Glutamatergic neuron (in vitro differentiated cells): ENCODE data around the gene ZFP69. TPM values are rescaled to one million over a fixed set of nuclear protein-coding genes. Genes with fewer than 3 reads are reported as not detected.

Experiments
- DNase-seq: peaks from one replicate; pipeline ENCODE4 v3.0.0; 2022
- H3K27ac Mint-ChIP-seq: one replicate; pipeline ENCODE4 v1.8.0; 2020; ENCODE audit warnings: mild to moderate bottlenecking, mixed read lengths, inconsistent platforms; ENCODE audit not compliant: unreplicated experiment
- H3K27me3 Mint-ChIP-seq: one replicate; pipeline ENCODE4 v1.8.0; 2020; ENCODE audit warnings: mild to moderate bottlenecking, moderate library complexity, mixed read lengths, inconsistent platforms; ENCODE audit not compliant: unreplicated experiment
- H3K36me3 Mint-ChIP-seq: one replicate; pipeline ENCODE4 v1.8.0; 2020; ENCODE audit warnings: mild to moderate bottlenecking, mixed read lengths, inconsistent platforms; ENCODE audit not compliant: unreplicated experiment
- H3K4me1 Mint-ChIP-seq: one replicate; pipeline ENCODE4 v1.8.0; 2020; ENCODE audit warnings: mild to moderate bottlenecking, low read depth, mixed read lengths, inconsistent platforms; ENCODE audit not compliant: unreplicated experiment
- H3K4me3 Mint-ChIP-seq: one replicate; pipeline ENCODE4 v1.8.0; 2020; ENCODE audit warnings: mild to moderate bottlenecking, mixed read lengths, inconsistent platforms; ENCODE audit not compliant: unreplicated experiment
- H3K9me3 Mint-ChIP-seq: one replicate; pipeline ENCODE4 v1.8.0; 2020; ENCODE audit warnings: mild to moderate bottlenecking, moderate library complexity, mixed read lengths, inconsistent platforms; ENCODE audit not compliant: unreplicated experiment
- total RNA-seq: library from RNA; stranded (reverse); fragmentation: NEBNext Ultra II Directional; extraction: Animal tissue kit (Norgen Biotek cat#: 25700); gene quantifications from one replicate; pipeline ENCODE4 v1.2.1, GENCODE V29; 2021; ENCODE audit not compliant: unreplicated experiment
- TF ChIP-seq, protein P1 (sequence below): fragments of 200-600 bp; sonication (generic); IDR thresholded peaks from one replicate; pipeline ENCODE4 v1.5.0; 2021; ENCODE audit not compliant: partially characterized antibody, unreplicated experiment

ZFP69 gene
- total RNA-seq, 1 donor from 2014 or later, result 5.0 TPM

DNA sequence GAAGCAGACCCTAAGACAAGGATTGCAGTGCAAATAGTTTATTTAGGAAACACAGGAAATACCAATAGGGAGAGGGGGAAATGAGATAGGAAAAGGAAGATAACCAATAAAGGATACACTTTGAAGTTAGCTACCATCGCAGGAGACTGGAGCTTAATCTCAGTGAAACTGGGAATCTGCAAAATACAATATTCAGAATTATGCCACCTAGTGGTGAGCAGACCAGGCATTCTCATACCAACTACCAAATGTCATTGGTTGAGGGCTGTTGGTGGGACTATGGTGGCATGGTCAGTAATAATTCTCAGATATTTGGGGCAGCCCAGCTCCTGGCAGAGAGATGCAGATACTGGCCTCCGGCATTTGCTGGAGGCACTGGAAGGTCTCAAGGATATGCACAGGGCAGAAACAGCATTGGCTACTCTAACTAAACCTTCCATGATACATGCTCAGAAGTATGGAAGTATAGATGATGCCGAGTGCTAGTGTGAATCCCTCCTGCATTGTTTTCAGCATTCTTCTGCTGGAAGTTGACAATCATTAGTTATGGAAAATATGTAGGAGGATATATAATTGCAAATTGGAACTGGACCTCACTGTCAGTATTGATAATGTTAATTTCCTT is 38.6 kb upstream of the ZFP69 start:
- no peak for DNase-seq
- Mint-ChIP-seq H3K9me3 (no peaks in the 10 kb centered on the region), H3K4me1 (no peaks in the 10 kb centered on the region), H3K27me3 (no peaks in the 10 kb centered on the region), H3K27ac (no peak overlapping the region), H3K4me3 (no peak overlapping the region), H3K36me3 (no peaks in the 10 kb centered on the region)
- TF ChIP-seq, protein P1, sequence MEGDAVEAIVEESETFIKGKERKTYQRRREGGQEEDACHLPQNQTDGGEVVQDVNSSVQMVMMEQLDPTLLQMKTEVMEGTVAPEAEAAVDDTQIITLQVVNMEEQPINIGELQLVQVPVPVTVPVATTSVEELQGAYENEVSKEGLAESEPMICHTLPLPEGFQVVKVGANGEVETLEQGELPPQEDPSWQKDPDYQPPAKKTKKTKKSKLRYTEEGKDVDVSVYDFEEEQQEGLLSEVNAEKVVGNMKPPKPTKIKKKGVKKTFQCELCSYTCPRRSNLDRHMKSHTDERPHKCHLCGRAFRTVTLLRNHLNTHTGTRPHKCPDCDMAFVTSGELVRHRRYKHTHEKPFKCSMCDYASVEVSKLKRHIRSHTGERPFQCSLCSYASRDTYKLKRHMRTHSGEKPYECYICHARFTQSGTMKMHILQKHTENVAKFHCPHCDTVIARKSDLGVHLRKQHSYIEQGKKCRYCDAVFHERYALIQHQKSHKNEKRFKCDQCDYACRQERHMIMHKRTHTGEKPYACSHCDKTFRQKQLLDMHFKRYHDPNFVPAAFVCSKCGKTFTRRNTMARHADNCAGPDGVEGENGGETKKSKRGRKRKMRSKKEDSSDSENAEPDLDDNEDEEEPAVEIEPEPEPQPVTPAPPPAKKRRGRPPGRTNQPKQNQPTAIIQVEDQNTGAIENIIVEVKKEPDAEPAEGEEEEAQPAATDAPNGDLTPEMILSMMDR, result peak; percentile 79

GRCh38 chr1:40439247-40439646 is 37.8 kb upstream of the ZFP69 start:
- TF ChIP-seq, protein P1, result no peak
- no peak for DNase-seq
- Mint-ChIP-seq H3K4me1 (no peaks in the 10 kb centered on the region), H3K27me3 (no peaks in the 10 kb centered on the region), H3K4me3 (no peak overlapping the region), H3K9me3 (no peaks in the 10 kb centered on the region), H3K27ac (no peak overlapping the region), H3K36me3 (no peaks in the 10 kb centered on the region)

GRCh38 chr1:40449684-40450494 is 27.2 kb upstream of the ZFP69 start, which contains the start of gene ZFP69B:
TSS of gene ZFP69B (plus strand) at chr1:40450476. CDS start at chr1:40450962, 486 bp downstream.
- H3K4me3 Mint-ChIP-seq, result peak within 1 kb of the TSS; percentile 98
- H3K27me3 Mint-ChIP-seq, result peaks cover 6% of the 10 kb centered on the region
- DNase-seq, result peak; percentile 100
- H3K4me1 Mint-ChIP-seq, result peaks cover 11% of the 10 kb centered on the region
- peaks cover 39% of the 10 kb centered on the region for H3K36me3 Mint-ChIP-seq
- peaks cover 11% of the 10 kb centered on the region for H3K9me3 Mint-ChIP-seq
- peak within 1 kb of the TSS; percentile 97 for H3K27ac Mint-ChIP-seq
- TF ChIP-seq, protein P1, result no peak

DNA sequence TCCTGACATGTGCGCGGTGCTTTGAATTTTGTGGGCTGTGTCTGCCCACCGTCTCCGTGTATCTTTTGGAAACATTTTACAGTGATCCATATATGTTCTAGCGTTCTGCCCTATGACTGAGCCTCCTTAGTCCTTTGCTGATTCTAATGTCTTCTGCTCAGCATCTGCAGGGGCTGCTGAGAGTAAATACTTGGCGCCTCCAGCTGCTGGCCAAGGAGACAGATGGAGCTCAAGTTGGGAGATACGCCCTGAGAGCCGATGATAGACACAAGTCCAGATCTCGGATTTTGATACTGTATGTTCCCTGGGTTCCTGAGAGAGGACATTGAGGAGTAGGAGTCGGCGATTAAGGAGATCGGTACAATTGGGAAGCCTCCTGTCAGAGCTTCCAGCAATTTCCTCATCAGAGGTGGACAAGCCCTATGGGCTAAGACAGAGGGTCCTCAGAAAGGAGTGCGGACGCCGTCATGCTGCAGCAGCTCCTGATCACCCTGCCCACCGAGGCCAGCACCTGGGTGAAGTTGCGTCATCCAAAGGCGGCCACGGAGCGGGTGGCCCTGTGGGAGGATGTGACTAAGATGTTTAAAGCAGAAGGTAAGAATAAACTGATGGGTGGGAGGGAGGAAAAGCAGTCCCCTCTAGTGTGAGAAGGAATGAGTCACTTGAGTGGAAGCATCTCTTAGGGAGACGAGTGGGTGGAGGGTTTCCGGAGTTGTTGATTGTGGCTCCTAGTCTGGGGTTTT is 26.4 kb upstream of the ZFP69 start:
- TF ChIP-seq, protein P1, result no peak
- peak overlapping the region; percentile 97 for H3K27ac Mint-ChIP-seq
- peak overlapping the region; percentile 98 for H3K4me3 Mint-ChIP-seq
- peaks cover 6% of the 10 kb centered on the region for H3K27me3 Mint-ChIP-seq
- peaks cover 11% of the 10 kb centered on the region for H3K9me3 Mint-ChIP-seq
- peaks cover 11% of the 10 kb centered on the region for H3K4me1 Mint-ChIP-seq
- H3K36me3 Mint-ChIP-seq, result peaks cover 41% of the 10 kb centered on the region
- peak; percentile 35 for DNase-seq
